ENCODE results near the gene ITPR1. TPM values are rescaled to one million over a fixed set of nuclear protein-coding genes. Genes with fewer than 3 reads are reported as not detected.

Gene ITPR1
- total and polyA plus RNA-seq, 2 experiments from 2014 or later: 17.6 to 28.8 TPM

- H3K36me3 ChIP-seq: no peaks in the 10 kb centered on the region
- no peak overlapping the region for H3K4me3 ChIP-seq
- no peaks in the 10 kb centered on the region for H3K9me3 ChIP-seq (ENCODE audit: low read depth)
- DNase-seq (ENCODE audit: low read depth in 1 of 2, low spot score in 1 of 2): no peak
- no peak overlapping the region for H3K27ac ChIP-seq
- no peak for TF ChIP-seq CTCF (IDR thresholded peaks at IDR 0.05; ENCODE audit: low read depth, low read length)
- H3K4me1 ChIP-seq (ENCODE audit: low read depth): no peaks in the 10 kb centered on the region
- no peaks in the 10 kb centered on the region for H3K27me3 ChIP-seq
These were observed 34.2 kb upstream of the ITPR1 start for GRCh38 chr3:4458961-4459360.

GRCh38 chr3:4460334-4460733 lies 32.8 kb upstream of the ITPR1 start:
- no peak overlapping the region for H3K4me3 ChIP-seq
- no peaks in the 10 kb centered on the region for H3K9me3 ChIP-seq (ENCODE audit: low read depth)
- H3K27ac ChIP-seq: no peak overlapping the region
- no peaks in the 10 kb centered on the region for H3K4me1 ChIP-seq (ENCODE audit: low read depth)
- DNase-seq (ENCODE audit: low read depth in 1 of 2, low spot score in 1 of 2): no peak
- H3K27me3 ChIP-seq: no peaks in the 10 kb centered on the region
- H3K36me3 ChIP-seq: no peaks in the 10 kb centered on the region
- TF ChIP-seq CTCF (IDR thresholded peaks at IDR 0.05; ENCODE audit: low read depth, low read length): no peak

- no peak overlapping the region for H3K4me3 ChIP-seq
- no peak for DNase-seq (ENCODE audit: low read depth in 1 of 2, low spot score in 1 of 2)
These were observed 31.6 kb upstream of the ITPR1 start for GRCh38 chr3:4461468-4462090.

GRCh38 chr3:4462369-4463040 lies 30.6 kb upstream of the ITPR1 start:
- Histone ChIP-seq H3K27ac (no peak overlapping the region), H3K4me1 (ENCODE audit: low read depth) (no peaks in the 10 kb centered on the region), H3K4me3 (no peak overlapping the region), H3K27me3 (no peaks in the 10 kb centered on the region), H3K36me3 (no peaks in the 10 kb centered on the region), H3K9me3 (ENCODE audit: low read depth) (no peaks in the 10 kb centered on the region)
- DNase-seq (ENCODE audit: low read depth in 1 of 2, low spot score in 1 of 2): no peak
- no peak for TF ChIP-seq CTCF (IDR thresholded peaks at IDR 0.05; ENCODE audit: low read depth, low read length)

More at GRCh38 chr3:4461468-4462090, 31.6 kb upstream of the ITPR1 start:
- H3K4me1 ChIP-seq (ENCODE audit: low read depth): no peaks in the 10 kb centered on the region
- no peaks in the 10 kb centered on the region for H3K27me3 ChIP-seq
- no peak for TF ChIP-seq CTCF (IDR thresholded peaks at IDR 0.05; ENCODE audit: low read depth, low read length)
- no peak overlapping the region for H3K27ac ChIP-seq
- H3K36me3 ChIP-seq: no peaks in the 10 kb centered on the region
- H3K9me3 ChIP-seq (ENCODE audit: low read depth): no peaks in the 10 kb centered on the region

- DNase-seq (ENCODE audit: low read depth in 1 of 2, low spot score in 1 of 2): no peak
These were observed 28.6 kb upstream of the ITPR1 start for GRCh38 chr3:4464576-4464975.

More at GRCh38 chr3:4464576-4464975, 28.6 kb upstream of the ITPR1 start:
- TF ChIP-seq CTCF (IDR thresholded peaks at IDR 0.05; ENCODE audit: low read depth, low read length): no peak
- Histone ChIP-seq H3K36me3 (no peaks in the 10 kb centered on the region), H3K27ac (no peak overlapping the region), H3K4me1 (ENCODE audit: low read depth) (no peaks in the 10 kb centered on the region), H3K4me3 (no peak overlapping the region), H3K9me3 (ENCODE audit: low read depth) (no peaks in the 10 kb centered on the region), H3K27me3 (no peaks in the 10 kb centered on the region)
